Measurements from ENCODE around the gene RPS6KA5.

GRCh38 chr14:91082282-91082681 lies 21.8 kb upstream of the RPS6KA5 start:
- TF ChIP-seq EZH2 (IDR thresholded peaks at IDR 0.05; ENCODE audit: insufficient read depth, low read length) (no peak), CTCF (IDR thresholded peaks at IDR 0.05; ENCODE audit: insufficient read depth, low read depth, low read length) (no peak)

All from astrocyte (in vitro differentiated cells and primary cell).